Liver (tissue), 9 donors: ENCODE measurements around the gene HBZ. TPM values are rescaled to one million over a fixed set of nuclear protein-coding genes. Genes with fewer than 3 reads are reported as not detected.
"Not testable (repeated sequence)": the region's sequence is repeated elsewhere in the genome, so short reads cannot be mapped to it uniquely, and the experiment has no call there.

ENCODE experiments used
- DNase-seq: peaks from one replicate; pipeline ENCODE4 v3.0.0-alpha.2; 2017; ENCODE audit warnings: low spot score
- H3K27ac ChIP-seq, 2 donors: one replicate each; pipeline ENCODE4 v1.7.0; 2013; ENCODE audit warnings: inconsistent platforms in 2 of 2, low read length in 2 of 2, control low read depth in 1 of 2, low read depth in 1 of 2, mild to moderate bottlenecking in 1 of 2
- H3K27me3 ChIP-seq, 4 donors: one replicate each; pipeline versions ENCODE4 v1.6.1 to v1.7.0; 2013; ENCODE audit warnings: low read length in 3 of 4, inconsistent platforms in 1 of 4, mild to moderate bottlenecking in 1 of 4, moderate library complexity in 1 of 4; ENCODE audit not compliant: control insufficient read depth in 4 of 4, insufficient read depth in 4 of 4
- H3K36me3 ChIP-seq, 4 donors: one replicate each; pipeline versions ENCODE4 v1.6.1 to v1.7.0; 2013; ENCODE audit warnings: low read length in 3 of 4, mild to moderate bottlenecking in 3 of 4, low read depth in 1 of 4, moderate library complexity in 1 of 4; ENCODE audit not compliant: control insufficient read depth in 4 of 4, insufficient read depth in 3 of 4
- H3K4me1 ChIP-seq, 4 donors: one replicate each; pipeline versions ENCODE4 v1.6.1 to v1.7.0; 2013; ENCODE audit warnings: low read length in 3 of 4, mild to moderate bottlenecking in 3 of 4, moderate library complexity in 1 of 4; ENCODE audit not compliant: control insufficient read depth in 4 of 4, insufficient read depth in 4 of 4
- H3K4me3 ChIP-seq, 3 donors: one replicate each; pipeline versions ENCODE4 v1.6.1 to v1.7.0; 2013; ENCODE audit warnings: low read length in 3 of 3, control low read depth in 1 of 3, low read depth in 1 of 3, mild to moderate bottlenecking in 1 of 3
- H3K9ac ChIP-seq, 2 donors: one replicate each; pipeline ENCODE4 v1.7.0; 2013; ENCODE audit warnings: low read length in 2 of 2, mild to moderate bottlenecking in 2 of 2, moderate library complexity in 2 of 2, control low read depth in 1 of 2, low read depth in 1 of 2
- H3K9me3 ChIP-seq, 4 donors: one replicate each; pipeline versions ENCODE4 v1.6.1 to v1.7.0; 2013; ENCODE audit warnings: low read length in 3 of 4; ENCODE audit not compliant: control insufficient read depth in 4 of 4
- EGR1 ChIP-seq, 2 donors: IDR thresholded peaks; 2 replicates each; pipeline ENCODE4 v1.6.1; 2016 to 2018; ENCODE audit warnings: antibody characterized with exemption in 2 of 2, low read depth in 2 of 2
- FOXA1 ChIP-seq: IDR thresholded peaks from 2 replicates; pipeline ENCODE4 v1.6.1; 2016; ENCODE audit warnings: antibody characterized with exemption
- HNF4G ChIP-seq: IDR thresholded peaks from 2 replicates; pipeline ENCODE4 v1.6.1; 2016; ENCODE audit warnings: antibody characterized with exemption
- JUND ChIP-seq, 2 donors: IDR thresholded peaks; 2 replicates each; pipeline ENCODE4 v1.6.1; 2016; ENCODE audit warnings: antibody characterized with exemption in 2 of 2
- NR2F2 ChIP-seq: IDR thresholded peaks from 2 replicates; pipeline ENCODE4 v1.6.1; 2016; ENCODE audit warnings: antibody characterized with exemption
- RXRA ChIP-seq, 2 donors: IDR thresholded peaks; 2 replicates each; pipeline ENCODE4 v1.6.1; 2017 to 2018; ENCODE audit warnings: antibody characterized with exemption in 2 of 2, mild to moderate bottlenecking in 1 of 2
- TAF1 ChIP-seq: conservative IDR thresholded peaks from 2 replicates; pipeline ENCODE4 v1.6.1; 2016; ENCODE audit warnings: antibody characterized with exemption, mild to moderate bottlenecking
- YY1 ChIP-seq: IDR thresholded peaks from 2 replicates; pipeline ENCODE4 v1.6.1; 2016; ENCODE audit warnings: antibody characterized with exemption, mild to moderate bottlenecking
- WGBS: extraction: QIAGEN DNeasy Blood & Tissue Kit; methylation state at CpG from one replicate; pipeline ENCODE4 v1.1.7; 2013; 5-methylcytosine and 5-hydroxymethylcytosine counted together
- polyA plus RNA-seq, 2 donors: library from polyadenylated mRNA; stranded (reverse) in 1 of 2; unstranded in 1 of 2; fragments of 200-250 nt in 1 of 2; fragments of >200 nt in 1 of 2; fragmentation: Nextera tagmentation in 1 of 2; extraction: Ambion mirVana in 1 of 2; gene quantifications; one replicate each; pipeline versions ENCODE4 v1.2.1 to v1.2.3, GENCODE V29; 2013 to 2015
- total RNA-seq, 2 donors: library from RNA; depleted of rRNA; stranded (reverse); fragments of >200 nt; gene quantifications; one replicate each; pipeline ENCODE4 v1.2.3, GENCODE V29; 2014
- TF ChIP-seq, protein P1 (sequence below): IDR thresholded peaks from 2 replicates; pipeline ENCODE4 v1.6.1; 2016; ENCODE audit warnings: antibody characterized with exemption, mild to moderate bottlenecking
- TF ChIP-seq, protein P2 (sequence below): IDR thresholded peaks from 2 replicates; pipeline ENCODE4 v1.6.1; 2016; ENCODE audit warnings: antibody characterized with exemption
- donor health status: healthy.
- donor health status: healthy.
- donor health status: healthy.
- donor health status: healthy.
- donor health status: healthy.

Gene HBZ
- total and polyA plus RNA-seq, 4 donors: 55.8 TPM; not detected in 3

DNA sequence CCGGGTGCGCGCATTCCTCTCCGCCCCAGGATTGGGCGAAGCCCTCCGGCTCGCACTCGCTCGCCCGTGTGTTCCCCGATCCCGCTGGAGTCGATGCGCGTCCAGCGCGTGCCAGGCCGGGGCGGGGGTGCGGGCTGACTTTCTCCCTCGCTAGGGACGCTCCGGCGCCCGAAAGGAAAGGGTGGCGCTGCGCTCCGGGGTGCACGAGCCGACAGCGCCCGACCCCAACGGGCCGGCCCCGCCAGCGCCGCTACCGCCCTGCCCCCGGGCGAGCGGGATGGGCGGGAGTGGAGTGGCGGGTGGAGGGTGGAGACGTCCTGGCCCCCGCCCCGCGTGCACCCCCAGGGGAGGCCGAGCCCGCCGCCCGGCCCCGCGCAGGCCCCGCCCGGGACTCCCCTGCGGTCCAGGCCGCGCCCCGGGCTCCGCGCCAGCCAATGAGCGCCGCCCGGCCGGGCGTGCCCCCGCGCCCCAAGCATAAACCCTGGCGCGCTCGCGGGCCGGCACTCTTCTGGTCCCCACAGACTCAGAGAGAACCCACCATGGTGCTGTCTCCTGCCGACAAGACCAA is 20.0 kb downstream of the HBZ start, which contains the start of gene HBA2:
TSS of gene HBA2 (plus strand) at position 503 of the 568 bp plus-strand sequence. CDS start at position 540, 37 bp downstream.
- H3K9me3 ChIP-seq, H3K9ac ChIP-seq, H3K4me1 ChIP-seq, H3K4me3 ChIP-seq, H3K36me3 ChIP-seq, H3K27ac ChIP-seq, DNase-seq: not testable (repeated sequence)
- WGBS: no CpG with 5 or more reads among the region's 74 CpGs
- H3K27me3 ChIP-seq: peaks cover 0 to 13% (median 4%) of the 10 kb centered on the region in 4 donors

DNA sequence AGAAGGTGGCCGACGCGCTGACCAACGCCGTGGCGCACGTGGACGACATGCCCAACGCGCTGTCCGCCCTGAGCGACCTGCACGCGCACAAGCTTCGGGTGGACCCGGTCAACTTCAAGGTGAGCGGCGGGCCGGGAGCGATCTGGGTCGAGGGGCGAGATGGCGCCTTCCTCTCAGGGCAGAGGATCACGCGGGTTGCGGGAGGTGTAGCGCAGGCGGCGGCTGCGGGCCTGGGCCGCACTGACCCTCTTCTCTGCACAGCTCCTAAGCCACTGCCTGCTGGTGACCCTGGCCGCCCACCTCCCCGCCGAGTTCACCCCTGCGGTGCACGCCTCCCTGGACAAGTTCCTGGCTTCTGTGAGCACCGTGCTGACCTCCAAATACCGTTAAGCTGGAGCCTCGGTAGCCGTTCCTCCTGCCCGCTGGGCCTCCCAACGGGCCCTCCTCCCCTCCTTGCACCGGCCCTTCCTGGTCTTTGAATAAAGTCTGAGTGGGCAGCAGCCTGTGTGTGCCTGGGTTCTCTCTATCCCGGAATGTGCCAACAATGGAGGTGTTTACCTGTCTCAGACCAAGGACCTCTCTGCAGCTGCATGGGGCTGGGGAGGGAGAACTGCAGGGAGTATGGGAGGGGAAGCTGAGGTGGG is 20.9 kb downstream of the HBZ start:
- H3K4me1 ChIP-seq, H3K9me3 ChIP-seq, H3K36me3 ChIP-seq, H3K27ac ChIP-seq, H3K9ac ChIP-seq, H3K4me3 ChIP-seq: not testable (repeated sequence)
- DNase-seq: peak; percentile 71
- WGBS: 5% methylated on average over 28 of the region's 44 CpGs
- H3K27me3 ChIP-seq: peaks cover 3 to 20% (median 7%) of the 10 kb centered on the region in 4 donors

DNA sequence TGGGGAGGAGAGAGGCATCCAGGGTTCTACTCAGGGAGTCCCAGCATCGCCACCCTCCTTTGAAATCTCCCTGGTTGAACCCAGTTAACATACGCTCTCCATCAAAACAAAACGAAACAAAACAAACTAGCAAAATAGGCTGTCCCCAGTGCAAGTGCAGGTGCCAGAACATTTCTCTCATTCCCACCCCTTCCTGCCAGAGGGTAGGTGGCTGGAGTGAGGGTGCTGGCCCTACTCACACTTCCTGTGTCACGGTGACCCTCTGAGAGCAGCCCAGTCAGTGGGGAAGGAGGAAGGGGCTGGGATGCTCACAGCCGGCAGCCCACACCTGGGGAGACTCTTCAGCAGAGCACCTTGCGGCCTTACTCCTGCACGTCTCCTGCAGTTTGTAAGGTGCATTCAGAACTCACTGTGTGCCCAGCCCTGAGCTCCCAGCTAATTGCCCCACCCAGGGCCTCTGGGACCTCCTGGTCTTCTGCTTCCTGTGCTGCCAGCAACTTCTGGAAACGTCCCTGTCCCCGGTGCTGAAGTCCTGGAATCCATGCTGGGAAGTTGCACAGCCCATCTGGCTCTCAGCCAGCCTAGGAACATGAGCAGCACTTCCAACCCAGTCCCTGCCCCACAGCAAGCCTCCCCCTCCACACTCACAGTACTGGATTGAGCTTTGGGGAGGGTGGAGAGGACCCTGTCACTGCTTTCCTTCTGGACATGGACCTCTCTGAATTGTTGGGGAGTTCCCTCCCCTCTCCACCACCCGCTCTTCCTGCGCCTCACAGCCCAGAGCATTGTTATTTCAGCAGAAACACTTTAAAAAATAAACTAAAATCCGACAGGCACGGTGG is 21.7 kb downstream of the HBZ start:
- not testable (repeated sequence) for H3K4me3 ChIP-seq, H3K4me1 ChIP-seq, H3K9ac ChIP-seq, H3K36me3 ChIP-seq, H3K9me3 ChIP-seq, H3K27ac ChIP-seq
- H3K27me3 ChIP-seq: peaks cover 3 to 19% (median 8%) of the 10 kb centered on the region in 4 donors
- 18% methylated on average over 7 of the region's 13 CpGs for WGBS
- peak; percentile 81 for DNase-seq
- TF ChIP-seq, protein P1, sequence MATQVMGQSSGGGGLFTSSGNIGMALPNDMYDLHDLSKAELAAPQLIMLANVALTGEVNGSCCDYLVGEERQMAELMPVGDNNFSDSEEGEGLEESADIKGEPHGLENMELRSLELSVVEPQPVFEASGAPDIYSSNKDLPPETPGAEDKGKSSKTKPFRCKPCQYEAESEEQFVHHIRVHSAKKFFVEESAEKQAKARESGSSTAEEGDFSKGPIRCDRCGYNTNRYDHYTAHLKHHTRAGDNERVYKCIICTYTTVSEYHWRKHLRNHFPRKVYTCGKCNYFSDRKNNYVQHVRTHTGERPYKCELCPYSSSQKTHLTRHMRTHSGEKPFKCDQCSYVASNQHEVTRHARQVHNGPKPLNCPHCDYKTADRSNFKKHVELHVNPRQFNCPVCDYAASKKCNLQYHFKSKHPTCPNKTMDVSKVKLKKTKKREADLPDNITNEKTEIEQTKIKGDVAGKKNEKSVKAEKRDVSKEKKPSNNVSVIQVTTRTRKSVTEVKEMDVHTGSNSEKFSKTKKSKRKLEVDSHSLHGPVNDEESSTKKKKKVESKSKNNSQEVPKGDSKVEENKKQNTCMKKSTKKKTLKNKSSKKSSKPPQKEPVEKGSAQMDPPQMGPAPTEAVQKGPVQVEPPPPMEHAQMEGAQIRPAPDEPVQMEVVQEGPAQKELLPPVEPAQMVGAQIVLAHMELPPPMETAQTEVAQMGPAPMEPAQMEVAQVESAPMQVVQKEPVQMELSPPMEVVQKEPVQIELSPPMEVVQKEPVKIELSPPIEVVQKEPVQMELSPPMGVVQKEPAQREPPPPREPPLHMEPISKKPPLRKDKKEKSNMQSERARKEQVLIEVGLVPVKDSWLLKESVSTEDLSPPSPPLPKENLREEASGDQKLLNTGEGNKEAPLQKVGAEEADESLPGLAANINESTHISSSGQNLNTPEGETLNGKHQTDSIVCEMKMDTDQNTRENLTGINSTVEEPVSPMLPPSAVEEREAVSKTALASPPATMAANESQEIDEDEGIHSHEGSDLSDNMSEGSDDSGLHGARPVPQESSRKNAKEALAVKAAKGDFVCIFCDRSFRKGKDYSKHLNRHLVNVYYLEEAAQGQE: peak; percentile 94

DNA sequence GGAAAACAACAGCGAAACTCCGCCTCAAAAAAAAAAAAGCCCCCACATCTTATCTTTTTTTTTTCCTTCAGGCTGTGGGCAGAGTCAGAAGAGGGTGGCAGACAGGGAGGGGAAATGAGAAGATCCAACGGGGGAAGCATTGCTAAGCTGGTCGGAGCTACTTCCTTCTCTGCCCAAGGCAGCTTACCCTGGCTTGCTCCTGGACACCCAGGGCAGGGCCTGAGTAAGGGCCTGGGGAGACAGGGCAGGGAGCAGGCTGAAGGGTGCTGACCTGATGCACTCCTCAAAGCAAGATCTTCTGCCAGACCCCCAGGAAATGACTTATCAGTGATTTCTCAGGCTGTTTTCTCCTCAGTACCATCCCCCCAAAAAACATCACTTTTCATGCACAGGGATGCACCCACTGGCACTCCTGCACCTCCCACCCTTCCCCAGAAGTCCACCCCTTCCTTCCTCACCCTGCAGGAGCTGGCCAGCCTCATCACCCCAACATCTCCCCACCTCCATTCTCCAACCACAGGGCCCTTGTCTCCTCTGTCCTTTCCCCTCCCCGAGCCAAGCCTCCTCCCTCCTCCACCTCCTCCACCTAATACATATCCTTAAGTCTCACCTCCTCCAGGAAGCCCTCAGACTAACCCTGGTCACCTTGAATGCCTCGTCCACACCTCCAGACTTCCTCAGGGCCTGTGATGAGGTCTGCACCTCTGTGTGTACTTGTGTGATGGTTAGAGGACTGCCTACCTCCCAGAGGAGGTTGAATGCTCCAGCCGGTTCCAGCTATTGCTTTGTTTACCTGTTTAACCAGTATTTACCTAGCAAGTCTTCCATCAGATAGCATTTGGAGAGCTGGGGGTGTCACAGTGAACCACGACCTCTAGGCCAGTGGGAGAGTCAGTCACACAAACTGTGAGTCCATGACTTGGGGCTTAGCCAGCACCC is 22.8 kb downstream of the HBZ start:
- 19% methylated on average over 8 of the region's 8 CpGs for WGBS

DNA sequence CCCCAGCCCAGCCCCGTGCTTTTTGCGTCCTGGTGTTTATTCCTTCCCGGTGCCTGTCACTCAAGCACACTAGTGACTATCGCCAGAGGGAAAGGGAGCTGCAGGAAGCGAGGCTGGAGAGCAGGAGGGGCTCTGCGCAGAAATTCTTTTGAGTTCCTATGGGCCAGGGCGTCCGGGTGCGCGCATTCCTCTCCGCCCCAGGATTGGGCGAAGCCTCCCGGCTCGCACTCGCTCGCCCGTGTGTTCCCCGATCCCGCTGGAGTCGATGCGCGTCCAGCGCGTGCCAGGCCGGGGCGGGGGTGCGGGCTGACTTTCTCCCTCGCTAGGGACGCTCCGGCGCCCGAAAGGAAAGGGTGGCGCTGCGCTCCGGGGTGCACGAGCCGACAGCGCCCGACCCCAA is 23.6 kb downstream of the HBZ start:
- peaks cover 2 to 12% (median 7%) of the 10 kb centered on the region in 4 donors for H3K4me1 ChIP-seq
- not testable (repeated sequence) for H3K9ac ChIP-seq, H3K4me3 ChIP-seq, H3K36me3 ChIP-seq, H3K9me3 ChIP-seq, H3K27ac ChIP-seq, DNase-seq
- peaks cover 5 to 15% (median 8%) of the 10 kb centered on the region in 4 donors for H3K27me3 ChIP-seq
- WGBS: 3% methylated on average over 27 of the region's 39 CpGs

More for the DNA sequence above, 22.8 kb downstream of the HBZ start:
- peaks cover 0 to 6% (median under 1%) of the 10 kb centered on the region in 4 donors for H3K4me1 ChIP-seq
- H3K27me3 ChIP-seq: peaks cover 5 to 17% (median 9%) of the 10 kb centered on the region in 4 donors
- no peaks in the 10 kb centered on the region for H3K9me3 ChIP-seq
- no peak overlapping the region for H3K27ac ChIP-seq
- no peaks in the 10 kb centered on the region for H3K36me3 ChIP-seq
- H3K9ac ChIP-seq: no peak overlapping the region
- DNase-seq: peak; percentile 57
- TF ChIP-seq JUND (IDR thresholded peaks at IDR 0.05) (no peak), FOXA1 (no peak), TAF1 (no peak), EGR1 (IDR thresholded peaks at IDR 0.05; ENCODE audit: low read depth in 2 of 2) (no peak), YY1 (no peak), HNF4G (no peak), NR2F2 (no peak), RXRA (IDR thresholded peaks at IDR 0.05) (no peak)
- TF ChIP-seq, protein P2, sequence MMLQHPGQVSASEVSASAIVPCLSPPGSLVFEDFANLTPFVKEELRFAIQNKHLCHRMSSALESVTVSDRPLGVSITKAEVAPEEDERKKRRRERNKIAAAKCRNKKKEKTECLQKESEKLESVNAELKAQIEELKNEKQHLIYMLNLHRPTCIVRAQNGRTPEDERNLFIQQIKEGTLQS: no peak
- H3K4me3 ChIP-seq: no peak overlapping the region
